Activated effector memory CD4-positive, alpha-beta T cell treated with anti-CD3 and anti-CD28 coated beads, Interleukin-2, amount 50 U/mL, for 16 hours (primary cell): ENCODE data around the gene GNAQ.

Source experiments
- DNase-seq: peaks from one replicate; pipeline ENCODE4 v3.0.0-alpha.2; 2020

The GNAQ gene

DNA sequence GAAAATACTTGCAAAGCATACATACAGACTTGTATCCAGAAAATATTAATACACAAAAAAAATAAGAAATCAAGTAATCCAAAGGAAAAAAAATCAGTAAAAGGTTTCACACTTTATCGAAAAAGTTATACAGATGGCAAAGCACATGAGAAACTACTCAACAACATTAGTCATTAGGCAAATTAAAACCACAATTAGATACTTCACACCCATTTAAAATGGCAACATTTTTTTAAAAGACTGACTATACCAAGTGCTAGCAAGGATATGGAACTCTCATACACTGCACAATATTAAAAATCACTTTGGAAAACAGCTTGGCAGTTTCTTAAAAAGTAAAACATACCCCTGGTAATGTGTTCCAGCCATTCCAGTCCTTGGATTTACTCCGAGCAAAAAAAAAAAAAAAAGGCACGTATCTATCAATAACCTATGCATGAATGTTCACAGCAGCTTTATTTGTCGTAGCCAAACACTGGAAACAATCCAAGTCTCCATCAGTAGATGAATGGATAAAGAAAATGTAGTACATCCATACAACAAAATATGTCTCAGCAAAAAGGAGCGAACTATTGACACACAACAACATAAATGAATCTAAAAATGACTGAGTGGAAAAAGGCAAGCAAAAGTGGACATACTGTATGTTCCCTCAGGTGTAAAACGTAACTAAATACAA lies 66.0 kb downstream of the GNAQ start:
- DNase-seq = no peak

DNA sequence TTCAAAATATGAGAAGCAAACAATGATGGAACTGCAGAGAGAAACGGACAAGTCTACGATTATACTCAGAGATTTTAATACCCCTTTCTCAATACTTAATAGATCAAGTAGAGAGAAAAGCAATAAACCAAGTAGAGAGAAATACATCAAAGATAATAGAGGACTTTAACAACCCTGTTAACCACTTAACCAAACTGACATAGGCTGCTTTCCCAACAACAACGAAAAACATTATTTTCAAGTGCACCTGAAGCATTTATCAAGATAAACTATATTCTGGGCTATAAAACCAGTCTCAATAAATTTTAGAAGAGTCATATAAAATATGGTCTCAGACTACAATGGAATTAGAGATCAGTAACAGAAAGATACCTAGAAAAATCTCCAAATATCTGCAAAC lies 67.4 kb downstream of the GNAQ start:
- no peak for DNase-seq

DNA sequence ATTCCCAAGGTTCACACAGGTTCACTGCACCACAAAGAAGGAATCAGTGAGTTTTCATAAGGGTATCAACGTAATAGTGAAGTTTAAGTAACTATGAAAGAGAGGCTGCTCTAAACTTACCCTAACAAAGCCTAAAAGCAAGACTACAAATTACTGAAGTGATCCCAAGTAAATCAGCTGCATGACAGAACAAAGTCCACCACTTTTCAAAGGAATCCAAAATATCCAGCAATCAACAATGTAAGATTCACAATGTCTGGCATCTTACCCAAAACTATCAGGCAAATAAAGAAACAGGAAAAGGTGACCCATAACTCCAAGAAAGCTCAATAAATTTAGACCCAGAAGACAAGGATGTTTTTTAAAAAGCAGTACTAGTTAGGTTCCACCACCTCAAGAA lies 70.1 kb downstream of the GNAQ start:
- no peak for DNase-seq

DNA sequence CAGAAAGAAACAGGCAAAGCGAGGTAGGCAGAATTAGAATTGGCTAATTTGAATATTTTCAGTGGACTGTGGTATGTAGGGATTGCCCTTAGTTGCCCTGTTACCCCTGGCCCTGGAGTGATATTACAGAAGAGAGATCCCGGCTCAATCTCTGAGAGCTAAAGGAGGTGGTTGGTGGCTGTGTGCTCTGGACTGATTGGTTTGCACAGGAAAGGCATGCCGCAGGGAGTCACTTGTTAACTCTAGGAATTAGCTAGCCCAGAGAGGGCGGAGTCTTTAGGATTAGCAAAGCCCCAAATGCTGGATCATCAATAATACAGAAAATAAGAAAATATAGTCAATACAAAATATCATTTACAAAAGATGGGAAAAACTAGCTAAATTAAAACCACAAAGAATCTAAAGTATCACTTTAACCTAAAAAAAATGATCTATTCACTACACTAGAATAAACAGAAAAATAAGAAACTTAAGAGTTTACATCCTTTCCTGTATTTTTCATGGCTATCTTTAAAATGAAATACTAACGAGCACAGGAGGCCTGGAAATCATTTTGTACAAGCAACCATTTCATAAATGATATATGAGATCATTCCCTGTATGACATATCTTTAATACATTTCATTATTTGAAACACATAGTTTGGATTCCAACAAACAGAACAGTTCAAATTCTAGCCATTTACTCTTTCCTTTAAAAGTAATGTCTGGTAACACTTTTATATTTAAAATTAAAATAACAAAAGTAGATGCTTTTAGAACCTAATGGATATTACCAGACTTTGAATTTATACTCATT lies 71.1 kb downstream of the GNAQ start:
- no peak for DNase-seq

DNA sequence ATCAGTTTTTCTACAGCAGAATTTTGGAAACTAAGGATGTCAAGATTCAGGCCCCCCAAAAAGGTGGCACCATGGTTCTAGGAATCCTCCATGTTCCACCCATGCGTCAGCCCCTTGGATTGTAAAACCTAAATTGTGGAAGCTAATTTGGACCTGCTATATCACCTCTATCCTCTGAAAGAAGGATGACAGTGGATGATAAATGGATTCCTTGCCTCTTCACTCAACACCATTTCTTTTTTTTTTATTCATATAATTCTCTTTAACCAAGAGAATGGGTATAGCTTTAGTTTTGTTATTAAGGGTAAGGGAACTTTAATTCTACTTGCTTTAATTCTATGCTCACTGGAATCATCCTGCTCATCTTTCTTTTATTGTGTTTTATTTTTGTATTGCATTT lies 71.8 kb downstream of the GNAQ start:
- no peak for DNase-seq

DNA sequence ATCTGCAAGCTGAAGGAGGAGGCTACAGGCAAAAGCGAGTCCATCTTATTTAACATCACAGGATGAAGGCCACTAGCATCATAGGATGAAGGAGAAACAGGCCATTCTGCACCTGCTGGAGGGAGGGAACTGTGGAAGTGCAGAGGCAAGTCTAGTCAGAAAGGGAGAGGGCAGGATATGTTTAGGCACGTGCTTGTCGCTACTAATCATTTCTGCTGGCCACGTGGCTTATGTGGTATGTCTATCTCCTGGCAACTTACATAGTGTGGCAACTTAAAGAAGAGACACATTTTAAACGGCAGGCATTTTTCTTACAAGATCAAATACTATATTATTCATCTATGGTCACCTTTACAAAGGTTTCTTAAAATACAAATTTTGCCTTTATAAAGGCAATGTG lies 74.0 kb downstream of the GNAQ start:
- no peak for DNase-seq

DNA sequence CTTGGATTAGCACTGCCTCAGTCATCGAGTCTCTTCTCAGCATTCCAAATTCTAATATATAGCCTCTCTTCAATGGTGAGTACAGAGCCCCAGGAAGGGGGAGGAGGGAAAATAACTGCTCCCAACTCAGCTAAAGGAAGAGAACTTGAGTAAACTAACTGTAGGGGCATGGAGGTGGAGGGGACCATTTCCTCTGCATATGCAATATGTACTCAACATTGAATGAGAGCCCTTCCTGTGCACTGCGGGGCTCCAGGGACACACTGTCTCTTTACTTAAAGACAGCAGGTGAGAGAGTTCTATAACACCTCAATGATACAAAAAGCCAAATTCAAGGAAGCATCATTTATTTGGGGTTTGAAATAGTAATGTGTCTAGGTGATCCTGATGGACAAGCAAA lies 75.1 kb downstream of the GNAQ start:
- DNase-seq = no peak

DNA sequence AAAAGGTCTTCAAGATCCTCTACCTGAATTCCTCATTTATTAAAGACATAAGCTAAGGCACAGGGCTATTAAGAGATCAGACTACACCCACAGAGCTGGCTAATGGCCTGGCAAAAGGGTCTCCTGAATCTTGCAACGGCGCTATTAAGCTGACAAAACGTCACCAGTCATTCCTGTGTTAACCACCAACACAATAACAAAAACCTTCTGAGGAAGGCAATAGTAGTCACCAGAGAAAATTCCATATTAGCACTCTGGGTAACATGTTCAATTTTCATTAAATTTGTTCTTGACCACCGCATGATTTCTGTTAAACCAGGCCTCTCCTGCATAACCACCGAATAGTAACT lies 77.0 kb downstream of the GNAQ start:
- DNase-seq = no peak

DNA sequence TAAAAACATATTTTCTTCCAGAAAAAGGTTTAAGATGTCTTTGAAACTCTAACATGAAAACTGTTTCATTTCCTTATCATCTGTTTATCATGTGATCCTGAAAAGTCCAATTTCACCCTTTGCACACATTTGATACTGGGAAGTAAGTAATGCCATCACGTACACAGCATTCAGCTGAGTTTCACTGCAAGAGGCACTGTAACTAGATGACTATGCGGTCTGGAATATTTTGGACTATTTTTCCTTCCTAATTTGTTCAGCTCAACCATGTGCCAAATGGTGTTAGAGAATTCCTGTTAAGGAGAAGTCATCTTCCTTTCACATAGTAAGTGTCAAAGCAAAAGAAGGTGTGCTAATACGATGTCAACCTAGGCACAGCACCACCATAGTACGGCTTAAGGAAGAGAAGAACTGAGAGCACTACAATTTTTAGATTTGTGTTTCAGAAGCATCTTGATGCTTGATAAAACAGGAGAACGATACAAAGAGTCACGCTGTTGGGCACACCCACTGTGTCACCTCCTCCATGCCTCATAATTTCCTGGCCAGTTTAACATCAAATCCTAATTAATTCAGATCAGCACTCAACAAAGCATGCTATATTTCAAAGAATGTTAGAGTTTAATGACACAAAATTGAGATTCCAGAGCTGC lies 77.5 kb downstream of the GNAQ start:
- DNase-seq = no peak

DNA sequence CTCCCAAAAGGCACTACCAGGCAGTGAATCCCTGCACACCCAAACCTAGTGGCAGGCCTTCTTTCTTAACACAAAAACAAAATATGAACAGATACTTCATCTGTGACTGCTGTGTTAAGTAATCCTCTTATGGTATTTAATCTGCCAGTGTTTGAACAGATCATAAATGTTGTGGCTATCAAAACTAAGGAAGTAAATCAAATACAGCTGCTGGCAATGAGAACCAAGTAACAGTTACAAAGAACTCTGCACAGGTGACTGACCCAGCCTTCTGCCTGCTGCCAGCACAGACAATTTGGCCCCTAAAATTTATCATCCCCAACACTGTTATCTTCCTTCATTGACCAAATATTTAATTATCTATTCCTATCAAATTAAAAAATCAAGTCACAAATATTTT lies 78.0 kb downstream of the GNAQ start:
- no peak for DNase-seq

DNA sequence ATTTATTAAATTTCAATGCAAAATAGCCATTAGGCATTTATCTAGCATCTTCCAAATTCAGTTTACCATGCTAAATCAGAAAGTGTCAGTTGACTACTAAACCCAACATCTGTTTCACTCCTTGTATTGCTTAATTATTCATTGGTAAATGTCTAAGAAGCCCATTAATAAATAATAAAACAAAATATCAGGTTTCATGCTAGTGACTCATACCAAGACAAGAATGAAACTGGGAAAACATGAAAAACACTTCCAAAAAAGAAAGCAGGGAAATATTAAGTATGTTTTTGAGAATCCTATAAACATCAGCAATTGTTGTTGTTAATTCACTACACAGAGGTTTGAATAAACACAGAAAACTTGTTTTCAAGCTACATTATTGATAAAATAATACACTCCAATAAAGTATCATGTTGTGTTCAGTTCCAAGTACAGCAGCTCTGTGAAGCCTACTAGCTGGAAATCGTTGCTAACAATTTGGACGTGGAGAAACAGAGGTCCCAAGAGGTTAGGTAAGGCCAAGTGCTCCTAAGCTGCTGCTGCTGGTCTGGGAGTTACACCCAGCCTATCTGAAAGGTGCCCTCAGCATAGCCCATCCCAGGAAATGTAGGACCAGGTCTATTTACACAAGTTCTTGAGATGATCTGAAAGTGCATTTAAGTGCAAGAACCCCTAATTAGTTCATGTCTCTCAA lies 78.8 kb downstream of the GNAQ start:
- no peak for DNase-seq

DNA sequence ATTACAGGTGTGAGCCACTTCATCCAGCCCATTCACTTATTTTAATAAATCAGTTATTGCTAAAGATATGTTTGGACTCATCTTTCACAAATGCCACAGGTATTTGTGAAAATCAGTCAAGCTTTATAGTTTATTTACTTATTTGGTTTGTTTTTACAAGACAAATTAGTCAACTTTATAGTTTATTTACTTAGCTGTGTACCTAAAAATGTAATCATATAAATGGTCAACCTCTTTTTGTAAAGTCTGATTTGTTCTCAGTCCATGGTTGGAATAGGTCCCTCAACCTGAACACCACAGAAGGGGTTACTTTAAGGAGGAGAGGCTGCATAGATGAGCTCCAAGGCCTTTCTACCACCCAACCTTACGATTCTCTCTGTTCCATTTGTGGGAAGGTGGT lies 80.2 kb downstream of the GNAQ start:
- DNase-seq = no peak

DNA sequence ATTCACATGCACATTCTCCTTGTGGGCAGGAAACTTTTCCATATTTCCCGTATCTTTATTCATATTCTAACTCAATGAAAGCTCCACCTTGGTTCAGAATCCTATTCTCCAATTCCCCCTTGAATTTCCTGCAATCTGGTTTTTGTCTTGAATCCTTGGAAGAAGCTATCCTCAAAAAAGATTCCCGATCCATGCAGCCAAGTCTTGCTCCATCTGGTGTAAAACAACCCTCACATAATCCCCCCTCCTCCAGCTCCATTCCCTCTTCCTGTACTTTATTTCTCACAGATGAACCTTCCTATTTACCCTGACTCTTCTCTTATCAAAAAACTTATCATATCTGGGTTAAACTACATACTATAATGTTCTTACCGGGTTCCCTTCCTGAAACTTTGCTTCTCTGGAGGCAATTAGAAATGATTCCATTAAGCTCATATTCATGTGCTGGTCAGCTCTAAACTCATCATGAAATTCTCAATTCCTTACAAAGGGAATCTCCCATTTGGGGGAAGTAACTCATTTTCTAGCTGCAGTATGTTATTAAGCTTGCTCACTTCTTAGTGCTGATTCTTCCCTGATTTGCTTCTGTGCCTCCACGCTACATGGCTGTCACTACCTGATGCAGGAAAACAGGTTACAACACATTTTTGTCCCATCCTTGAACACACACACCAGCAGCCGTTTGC lies 81.7 kb downstream of the GNAQ start:
- no peak for DNase-seq

DNA sequence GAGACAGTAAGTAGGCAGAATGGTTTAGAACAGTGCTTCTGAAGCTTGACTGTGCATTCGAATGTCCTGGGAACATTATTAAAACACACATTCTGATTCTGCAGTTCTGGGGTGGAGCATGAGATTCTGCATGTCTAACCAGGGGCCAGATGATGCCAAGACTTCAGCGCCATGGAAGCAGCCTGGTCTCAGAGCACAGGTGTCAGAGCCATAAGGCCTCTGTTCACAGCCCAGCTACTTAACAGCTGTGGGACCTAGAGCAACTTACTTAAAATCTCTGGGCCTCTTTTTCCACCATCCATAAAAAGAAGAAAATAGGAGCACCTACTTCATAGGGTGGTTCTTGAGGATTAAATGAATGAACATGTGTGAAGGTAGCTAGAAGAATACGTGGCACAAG lies 84.0 kb downstream of the GNAQ start:
- DNase-seq = no peak

DNA sequence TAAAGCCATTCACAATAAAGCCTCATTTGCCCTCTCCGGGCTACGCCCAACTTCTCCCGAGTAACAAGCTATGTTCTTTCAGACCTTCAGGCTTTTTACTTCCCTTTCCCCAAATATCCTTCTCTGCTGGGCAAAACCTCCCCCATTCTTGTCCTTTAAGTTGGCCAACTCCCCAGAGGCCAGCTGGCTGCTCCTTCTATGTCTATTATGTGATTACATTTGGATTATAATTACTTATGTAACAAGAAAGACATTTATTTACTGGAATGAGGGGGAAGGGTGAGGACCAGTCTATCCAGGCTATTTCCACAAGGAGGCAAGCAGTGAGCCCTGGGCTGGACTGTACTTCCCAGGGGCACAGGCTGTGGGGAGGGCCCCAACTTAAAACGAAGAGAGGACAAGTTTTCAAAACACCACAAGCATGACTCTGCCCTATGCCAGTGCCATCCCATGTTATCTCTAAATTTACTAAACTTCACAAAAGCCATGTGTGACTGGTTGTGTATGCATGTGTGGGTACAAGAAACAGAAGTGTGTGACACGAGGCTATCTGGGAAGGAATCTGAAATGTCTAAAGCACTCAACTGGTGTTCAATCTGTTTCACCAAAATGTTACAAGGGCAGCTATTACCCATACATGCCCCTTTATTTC lies 84.5 kb downstream of the GNAQ start:
- no peak for DNase-seq

DNA sequence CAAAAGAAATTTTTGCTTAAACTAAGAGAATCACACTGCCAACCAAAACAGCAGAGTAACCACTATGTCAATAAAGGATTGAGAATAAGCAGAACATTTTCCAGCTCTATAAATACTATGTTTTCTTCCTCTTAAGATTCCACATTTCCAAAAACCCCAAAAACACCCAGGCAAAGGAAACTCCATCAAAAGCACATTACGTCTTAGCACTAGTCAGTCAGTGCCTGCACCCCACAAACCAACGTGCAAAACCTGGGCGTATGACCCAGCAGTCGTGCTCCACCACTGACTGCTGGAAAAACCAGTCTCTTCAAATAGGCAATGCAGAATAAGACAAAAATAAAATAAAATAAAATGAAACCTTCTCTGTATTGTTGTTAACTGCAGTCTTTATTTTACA lies 85.3 kb downstream of the GNAQ start:
- no peak for DNase-seq

DNA sequence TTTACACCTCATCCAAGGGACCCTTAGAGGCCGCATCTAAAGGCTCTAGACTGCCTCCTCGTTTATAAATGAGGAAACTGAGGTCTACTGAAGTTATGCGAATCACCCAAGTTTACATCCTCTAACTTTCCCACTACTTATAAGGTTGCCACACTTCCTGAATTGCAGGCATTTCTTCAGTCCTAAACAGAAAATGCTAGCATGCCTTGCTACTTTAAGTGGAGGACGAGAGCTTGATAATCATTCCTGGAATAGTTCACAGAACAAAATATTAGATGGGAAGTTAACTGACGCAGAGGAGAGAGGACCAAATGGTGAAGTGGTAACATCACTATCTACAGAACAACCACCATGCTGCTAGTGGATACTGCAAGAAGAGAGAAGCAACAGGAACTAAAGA lies 85.8 kb downstream of the GNAQ start:
- DNase-seq = no peak

DNA sequence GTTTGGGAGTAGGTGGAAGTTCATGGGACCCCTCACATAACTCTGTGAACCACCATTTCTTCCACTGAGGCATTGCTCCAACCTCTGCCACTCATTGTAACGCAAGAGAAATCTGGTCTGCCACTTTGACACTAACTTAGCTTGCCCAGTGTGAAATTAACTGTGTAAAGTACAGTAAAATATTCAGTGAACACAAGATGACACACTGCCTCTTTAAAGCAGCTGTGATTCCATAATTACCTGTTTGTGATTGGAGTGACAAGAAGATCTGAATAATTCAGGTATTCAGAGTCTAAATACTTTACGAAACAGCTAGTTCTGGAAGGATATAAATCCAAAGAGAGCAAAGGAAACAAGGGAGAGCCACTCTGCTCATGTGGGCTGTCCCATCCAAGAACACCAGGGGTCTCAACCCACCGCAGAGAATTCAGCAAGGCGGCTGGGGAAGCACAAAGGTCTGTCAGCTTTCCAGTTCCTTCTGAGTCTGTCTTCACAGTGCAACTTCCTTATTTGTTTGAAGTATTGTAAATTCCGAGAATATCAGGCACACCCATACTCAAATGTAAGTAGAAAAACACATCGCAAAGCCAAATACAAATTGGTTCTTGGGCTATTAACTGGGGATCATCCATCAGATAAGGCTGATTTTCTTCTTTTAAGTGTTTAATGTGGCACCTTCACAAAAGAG lies 86.9 kb downstream of the GNAQ start:
- DNase-seq = no peak

DNA sequence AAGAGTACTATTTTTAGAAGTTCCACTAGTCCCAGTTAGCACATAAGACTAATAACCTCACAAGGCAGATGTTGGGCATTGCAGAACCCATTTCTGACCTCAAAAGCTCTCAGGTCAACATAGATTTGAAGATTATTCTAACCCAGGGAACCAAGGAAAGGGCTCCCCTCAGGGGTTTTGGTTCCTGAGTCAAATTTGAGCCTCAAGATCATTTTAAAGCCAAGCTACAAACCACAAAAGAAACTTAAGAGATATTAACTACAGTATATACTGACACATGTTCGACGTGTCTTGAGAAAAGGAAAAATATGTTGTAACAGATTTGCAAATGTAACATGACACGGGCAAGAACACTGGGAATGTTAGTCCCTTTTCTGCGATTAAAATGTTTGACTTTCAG lies 88.6 kb downstream of the GNAQ start:
- DNase-seq = no peak

DNA sequence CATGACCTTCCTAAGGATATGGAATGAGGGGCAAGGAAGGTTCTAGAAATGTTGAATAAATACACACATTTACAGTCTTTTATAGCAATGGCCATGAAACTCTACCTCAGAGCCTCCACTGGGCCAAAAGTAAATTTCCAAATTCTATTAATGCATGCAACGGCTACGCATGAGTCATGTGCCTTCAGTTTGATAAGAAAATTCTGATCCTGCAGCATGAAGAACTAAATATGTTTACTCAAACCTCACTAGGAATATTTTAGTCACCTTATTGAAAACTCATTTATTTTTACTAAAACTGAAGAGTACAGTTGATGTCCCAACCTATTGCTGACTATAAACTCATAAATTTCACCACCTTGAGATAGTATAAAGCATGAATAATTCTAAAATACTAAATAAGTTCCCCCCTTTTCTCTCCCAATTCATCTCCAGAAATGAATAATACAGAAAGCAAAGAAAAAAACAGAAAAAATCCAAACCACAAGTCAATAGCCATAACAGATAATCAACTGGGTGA lies 92.4 kb downstream of the GNAQ start:
- DNase-seq = no peak

DNA sequence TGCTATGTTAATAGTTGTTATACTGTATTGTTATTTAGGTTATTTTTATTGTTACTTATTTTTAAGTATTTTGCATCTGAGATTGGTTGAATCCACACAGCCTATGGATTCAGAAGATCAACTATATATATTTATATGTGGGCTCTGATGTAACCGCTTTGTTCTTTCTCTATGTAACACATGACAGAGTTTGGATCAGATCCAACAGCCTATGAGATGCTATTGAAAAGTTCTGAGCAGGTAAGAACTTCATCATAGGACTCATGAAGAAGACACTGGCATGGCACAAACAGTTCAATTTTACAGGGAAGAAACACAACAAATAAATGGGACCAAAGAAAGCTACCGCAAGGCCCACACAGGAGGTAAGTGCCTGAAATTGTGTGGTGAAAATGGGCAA lies 93.4 kb downstream of the GNAQ start:
- DNase-seq = no peak

DNA sequence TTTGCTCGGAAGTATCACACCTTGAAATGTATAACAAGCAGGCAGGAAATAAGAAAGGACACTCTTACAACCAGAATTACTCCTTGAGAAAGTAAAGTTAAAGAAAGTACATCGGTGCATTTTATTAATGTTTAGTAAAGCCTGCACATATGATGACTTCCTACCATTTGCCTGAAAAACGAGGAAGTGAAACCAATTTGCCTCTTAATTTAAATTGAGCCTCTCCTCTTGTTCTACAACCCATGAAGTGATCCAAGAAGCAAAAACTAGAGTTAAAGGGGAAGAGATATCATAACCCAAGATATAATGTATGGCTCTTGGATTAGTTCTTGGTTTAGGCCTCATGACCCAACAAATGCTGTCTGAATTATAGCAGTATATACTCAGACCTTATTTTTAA lies 95.6 kb downstream of the GNAQ start:
- DNase-seq = no peak
